Omental fat pad (tissue), 4 donors: Measurements from ENCODE around the gene IFIT1. TPM values are rescaled to one million over a fixed set of nuclear protein-coding genes. Genes with fewer than 3 reads are reported as not detected.

Experiments used
- ATAC-seq: fragments of 150-250 bp; one replicate; pipeline ENCODE4 v1.9.1; 2016; ENCODE audit warnings: mild to moderate bottlenecking, moderate library complexity; ENCODE audit not compliant: low FRiP score
- DNase-seq: peaks from one replicate; pipeline ENCODE4 v3.0.0-alpha.2; 2019; ENCODE audit warnings: low spot score
- CTCF ChIP-seq, 3 donors: fragments of 450-650 bp; IDR thresholded peaks; one replicate each; pipeline ENCODE4 v1.5.1; 2016 to 2017; ENCODE audit warnings: antibody characterized with exemption in 3 of 3, mild to moderate bottlenecking in 3 of 3, moderate library complexity in 2 of 3
- total RNA-seq, 4 donors: library from RNA; depleted of rRNA; stranded (reverse); fragments of >200 nt; gene quantifications; one replicate each; pipeline ENCODE4 v1.1.0, GENCODE V29; 2016

Gene IFIT1
- total RNA-seq, 4 donors from 2014 or later = 8.1 to 30.9 (median 11.6) TPM

DNA sequence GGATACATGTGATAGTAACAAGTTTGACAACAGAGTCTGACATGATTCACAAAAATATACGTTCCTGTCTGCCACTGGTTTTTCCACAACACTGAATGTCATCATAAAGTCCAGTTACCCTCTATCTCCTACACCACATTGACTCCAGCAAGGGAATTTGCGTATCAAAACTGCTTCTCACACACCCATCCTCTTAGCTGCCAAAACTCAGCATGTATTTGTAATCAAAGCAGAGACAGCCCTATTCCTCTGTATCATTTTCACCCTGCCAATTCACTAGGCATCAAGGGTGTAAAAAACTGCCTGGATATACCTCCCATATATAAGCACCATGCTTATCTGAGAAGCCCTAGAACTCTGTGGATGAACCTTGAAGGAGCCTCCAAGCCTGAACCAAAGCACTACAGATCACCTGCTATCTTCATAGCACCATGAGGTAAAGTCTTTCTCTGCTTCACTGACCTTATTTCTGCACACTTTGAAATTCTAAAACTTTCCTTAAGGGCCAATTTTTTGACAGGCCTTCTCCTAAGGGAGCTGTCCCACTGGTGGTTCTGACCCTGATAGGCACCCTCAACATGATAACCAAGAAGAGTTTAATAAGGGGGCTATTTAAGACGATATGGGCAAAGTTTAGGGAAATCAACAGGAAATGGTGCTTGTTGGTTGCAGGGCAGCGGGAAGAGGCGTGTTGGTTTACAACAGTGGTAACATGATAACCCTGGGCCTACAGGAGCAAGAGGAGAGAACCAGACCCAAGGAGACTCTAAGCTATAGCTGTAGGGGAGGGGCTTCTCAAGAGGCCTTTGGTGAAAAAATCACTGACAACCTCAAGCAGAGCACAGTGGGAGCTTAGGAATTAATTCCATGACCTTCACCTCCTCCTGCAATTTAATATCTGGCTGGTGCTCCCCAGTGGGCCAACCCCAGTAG, 14.5 kb upstream of the IFIT1 start, which contains the start of gene IFIT1B:
Gene IFIT1B, plus strand, starts transcription at position 352 of the 933 bp plus-strand sequence. Its CDS starts 80 bp downstream, at position 432.
- ATAC-seq (no peak), DNase-seq (no peak)
- no peak for TF ChIP-seq CTCF (IDR thresholded peaks at IDR 0.05)

- ATAC-seq = no peak
- no peak for DNase-seq
Measured at GRCh38 chr10:89379103-89379502, 13.3 kb upstream of the IFIT1 start.

DNA sequence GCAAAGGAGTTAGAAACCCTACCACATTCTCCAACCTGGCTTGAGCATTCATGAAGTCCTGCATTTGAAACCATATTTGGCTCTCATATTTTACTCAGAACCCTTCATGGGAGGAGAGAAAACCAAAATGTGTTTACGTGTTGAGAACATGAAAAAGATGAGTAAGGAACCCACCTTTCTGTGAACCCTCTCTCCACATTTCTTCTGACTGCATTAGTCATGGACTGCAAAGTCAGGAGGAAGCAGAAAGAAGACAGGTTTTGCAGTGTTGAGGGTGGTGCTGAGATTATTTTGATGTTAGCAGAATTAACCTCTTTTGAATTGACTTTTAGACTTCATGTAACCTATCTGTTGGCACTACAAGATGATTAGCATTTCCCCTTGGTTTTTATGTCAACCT, 9.7 kb upstream of the IFIT1 start:
- no peak for TF ChIP-seq CTCF (IDR thresholded peaks at IDR 0.05)
- DNase-seq (no peak), ATAC-seq (no peak)

More at GRCh38 chr10:89379103-89379502, 13.3 kb upstream of the IFIT1 start:
- no peak for TF ChIP-seq CTCF (IDR thresholded peaks at IDR 0.05)

DNA sequence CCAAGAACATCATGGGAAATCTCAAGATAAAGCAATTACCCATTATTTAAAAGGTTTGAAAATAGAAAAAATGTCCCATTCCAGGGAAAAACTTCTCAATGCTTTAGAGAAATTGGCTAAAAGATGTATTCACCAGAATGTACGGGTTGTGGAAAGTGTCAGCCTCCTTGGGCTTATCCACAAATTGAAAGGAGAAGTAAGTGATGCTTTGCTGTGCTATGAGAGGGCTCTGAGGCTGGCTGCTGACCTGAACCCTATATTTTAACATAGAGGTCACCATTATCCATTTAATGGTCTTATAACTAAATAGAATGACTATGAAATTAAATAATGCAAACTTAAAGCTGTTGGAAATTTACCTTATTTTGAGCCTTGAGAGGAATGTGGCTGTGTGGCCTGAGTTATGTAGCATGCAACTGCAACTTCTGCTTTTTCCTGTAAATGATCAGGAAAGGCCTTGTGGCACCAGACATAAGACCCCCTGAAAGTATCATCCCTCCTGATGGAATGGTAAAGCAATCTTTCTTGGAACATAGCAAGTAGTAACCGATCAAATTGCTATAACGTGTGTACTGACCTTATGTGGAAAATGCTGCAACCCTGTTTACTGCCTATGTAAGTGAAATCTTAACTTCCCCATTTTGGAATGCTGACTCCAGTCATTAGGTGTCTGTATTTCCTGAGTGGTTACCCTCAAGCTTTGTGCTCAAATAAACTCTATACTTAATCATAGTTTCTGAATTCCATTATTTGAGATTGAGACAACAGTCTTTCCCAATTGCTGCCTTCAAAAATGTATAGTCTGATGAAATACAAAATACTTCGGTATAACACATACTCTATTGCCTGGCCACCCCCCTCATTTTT, 7.7 kb upstream of the IFIT1 start:
- no peak for TF ChIP-seq CTCF (IDR thresholded peaks at IDR 0.05)
- DNase-seq (no peak), ATAC-seq (no peak)

- no peak for ATAC-seq
- TF ChIP-seq CTCF (IDR thresholded peaks at IDR 0.05) = no peak
- DNase-seq = no peak
Measured at GRCh38 chr10:89388806-89389205, 3.6 kb upstream of the IFIT1 start.

DNA sequence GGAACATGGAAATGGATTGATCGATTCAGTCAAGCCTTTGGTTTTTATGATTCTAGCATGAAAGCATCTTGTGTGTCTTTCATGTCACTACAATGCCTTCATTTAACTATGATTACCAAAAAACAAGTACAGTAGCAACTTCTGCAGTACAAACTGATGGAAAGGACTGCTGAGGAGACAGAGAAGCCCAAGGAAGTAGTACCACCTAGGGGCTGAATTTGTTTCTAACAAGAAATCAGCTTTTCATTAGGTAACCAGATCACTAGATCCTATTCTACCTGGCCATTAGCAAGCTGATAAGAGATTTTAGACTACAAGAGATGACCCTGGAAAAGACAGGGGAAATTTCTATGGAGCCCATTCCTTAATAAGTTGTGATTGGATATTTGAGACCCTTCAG, 3.2 kb upstream of the IFIT1 start:
- TF ChIP-seq CTCF (IDR thresholded peaks at IDR 0.05) = no peak
- ATAC-seq = no peak
- no peak for DNase-seq
